Activated CD8-positive, alpha-beta memory T cell treated with anti-CD3 and anti-CD28 coated beads, Interleukin-2, amount 10 ng/mL, durations not matched to agents 7 days and 5 days (primary cell): ENCODE data around the gene GPX2. TPM values are rescaled to one million over a fixed set of nuclear protein-coding genes. Genes with fewer than 3 reads are reported as not detected.

ENCODE experiments used
- ATAC-seq: fragments of 150-1000 bp; cut with Tn5 transposase; one replicate; pipeline ENCODE4 v1.10.0; 2021; ENCODE audit warnings: moderate library complexity
- CTCF ChIA-PET: fragments of 350-600 bp; sonication (Branson Sonifier 250); formaldehyde crosslinking; loops from one replicate; lab custom pipeline; 2021; ENCODE audit warnings: antibody characterized with exemption; lab: Charles Lee
- DNase-seq: peaks from one replicate; pipeline ENCODE4 v3.0.0-alpha.2; 2020
- H3K27ac Mint-ChIP-seq: one replicate; pipeline ENCODE4 v1.8.0; 2021; ENCODE audit warnings: mild to moderate bottlenecking, mixed read lengths
- H3K27me3 Mint-ChIP-seq: one replicate; pipeline ENCODE4 v1.8.0; 2021; ENCODE audit warnings: mixed read lengths
- H3K36me3 Mint-ChIP-seq: one replicate; pipeline ENCODE4 v1.8.0; 2021; ENCODE audit warnings: mild to moderate bottlenecking, mixed read lengths
- H3K4me1 Mint-ChIP-seq: one replicate; pipeline ENCODE4 v1.8.0; 2021; ENCODE audit warnings: mixed read lengths
- H3K4me3 Mint-ChIP-seq: one replicate; pipeline ENCODE4 v1.8.0; 2021; ENCODE audit warnings: mild to moderate bottlenecking, moderate library complexity, mixed read lengths
- H3K9me3 Mint-ChIP-seq: one replicate; pipeline ENCODE4 v1.8.0; 2022; ENCODE audit warnings: low read depth, mixed read lengths
- total RNA-seq, 2 experiments: library from RNA; stranded (reverse); gene quantifications; one replicate each; pipeline ENCODE4 v1.2.3, GENCODE V29; 2021

The GPX2 gene
- total RNA-seq, 2 experiments from 2014 or later: not detected

GRCh38 chr14:64954491-64955240 is 12.1 kb upstream of the GPX2 start:
- Mint-ChIP-seq H3K27me3 (no peaks in the 10 kb centered on the region), H3K36me3 (no peaks in the 10 kb centered on the region), H3K27ac (no peak overlapping the region), H3K9me3 (no peaks in the 10 kb centered on the region), H3K4me1 (no peaks in the 10 kb centered on the region), H3K4me3 (no peak overlapping the region)
- DNase-seq (no peak), ATAC-seq (no peak)
- CTCF ChIA-PET: no interaction called here

- H3K36me3 Mint-ChIP-seq: no peaks in the 10 kb centered on the region
- CTCF ChIA-PET: interaction anchor here (0.5 to 1.3 kb wide), 4 partner anchors 10 to 1123 kb away, joined by 3 read pairs; no protein-coding TSS in a partner anchor
- no peaks in the 10 kb centered on the region for H3K9me3 Mint-ChIP-seq
- no peaks in the 10 kb centered on the region for H3K4me1 Mint-ChIP-seq
- H3K27me3 Mint-ChIP-seq: no peaks in the 10 kb centered on the region
- no peak overlapping the region for H3K4me3 Mint-ChIP-seq
- ATAC-seq (no peak), DNase-seq (no peak)
- H3K27ac Mint-ChIP-seq: no peak overlapping the region
These were observed 11.1 kb upstream of the GPX2 start for GRCh38 chr14:64953661-64954060.

GRCh38 chr14:64953310-64953654 is 10.7 kb upstream of the GPX2 start:
- Mint-ChIP-seq H3K27ac (no peak overlapping the region), H3K27me3 (no peaks in the 10 kb centered on the region), H3K9me3 (no peaks in the 10 kb centered on the region), H3K4me1 (no peaks in the 10 kb centered on the region), H3K4me3 (no peak overlapping the region), H3K36me3 (no peaks in the 10 kb centered on the region)
- CTCF ChIA-PET: interaction anchor here (1.0 to 1.3 kb wide), 3 partner anchors 9 to 189 kb away, joined by 3 read pairs; no protein-coding TSS in a partner anchor
- DNase-seq (no peak), ATAC-seq (no peak)

GRCh38 chr14:64952598-64953309 is 10.2 kb upstream of the GPX2 start:
- no peak for ATAC-seq
- Mint-ChIP-seq H3K36me3 (no peaks in the 10 kb centered on the region), H3K27ac (no peak overlapping the region), H3K4me3 (no peak overlapping the region), H3K4me1 (no peaks in the 10 kb centered on the region), H3K9me3 (no peaks in the 10 kb centered on the region), H3K27me3 (no peaks in the 10 kb centered on the region)
- CTCF ChIA-PET: interaction anchor here (1.0 to 1.3 kb wide), 3 partner anchors 9 to 188 kb away, joined by 3 read pairs; no protein-coding TSS in a partner anchor
- DNase-seq: no peak

GRCh38 chr14:64951724-64952123 is 9.2 kb upstream of the GPX2 start:
- CTCF ChIA-PET: interaction anchor here (0.8 kb wide), 1 partner anchor 19 kb away, joined by 3 read pairs; no protein-coding TSS in a partner anchor
- Mint-ChIP-seq H3K36me3 (no peaks in the 10 kb centered on the region), H3K4me3 (no peak overlapping the region), H3K4me1 (no peaks in the 10 kb centered on the region), H3K27ac (no peak overlapping the region), H3K27me3 (no peaks in the 10 kb centered on the region), H3K9me3 (no peaks in the 10 kb centered on the region)
- ATAC-seq (no peak), DNase-seq (no peak)

GRCh38 chr14:64951291-64951690 is 8.7 kb upstream of the GPX2 start:
- Mint-ChIP-seq H3K4me3 (no peak overlapping the region), H3K36me3 (no peaks in the 10 kb centered on the region), H3K27ac (no peak overlapping the region), H3K27me3 (no peaks in the 10 kb centered on the region), H3K4me1 (no peaks in the 10 kb centered on the region), H3K9me3 (no peaks in the 10 kb centered on the region)
- ATAC-seq (no peak), DNase-seq (no peak)
- CTCF ChIA-PET: interaction anchor here (0.8 kb wide), 1 partner anchor 19 kb away, joined by 3 read pairs; no protein-coding TSS in a partner anchor

- CTCF ChIA-PET: no interaction called here
- Mint-ChIP-seq H3K4me1 (no peaks in the 10 kb centered on the region), H3K27me3 (no peaks in the 10 kb centered on the region), H3K36me3 (no peaks in the 10 kb centered on the region), H3K4me3 (no peak overlapping the region), H3K9me3 (no peaks in the 10 kb centered on the region), H3K27ac (no peak overlapping the region)
- DNase-seq: no peak
- no peak for ATAC-seq
These were observed 8.3 kb upstream of the GPX2 start for GRCh38 chr14:64950889-64951288.

GRCh38 chr14:64948612-64949210 is 6.2 kb upstream of the GPX2 start:
- Mint-ChIP-seq H3K27me3 (no peaks in the 10 kb centered on the region), H3K36me3 (peaks cover 3% of the 10 kb centered on the region), H3K27ac (no peak overlapping the region), H3K4me3 (no peak overlapping the region), H3K9me3 (no peaks in the 10 kb centered on the region), H3K4me1 (peaks cover 8% of the 10 kb centered on the region)
- no peak for ATAC-seq
- CTCF ChIA-PET: no interaction called here
- no peak for DNase-seq

GRCh38 chr14:64947710-64948611 is 5.4 kb upstream of the GPX2 start:
- no peak for ATAC-seq
- H3K36me3 Mint-ChIP-seq: peaks cover 3% of the 10 kb centered on the region

GRCh38 chr14:64946310-64947045 is 3.9 kb upstream of the GPX2 start:
- no peak overlapping the region for H3K27ac Mint-ChIP-seq

More at GRCh38 chr14:64947710-64948611, 5.4 kb upstream of the GPX2 start:
- Mint-ChIP-seq H3K4me3 (no peak overlapping the region), H3K9me3 (no peaks in the 10 kb centered on the region), H3K4me1 (peaks cover 16% of the 10 kb centered on the region), H3K27ac (no peak overlapping the region), H3K27me3 (no peaks in the 10 kb centered on the region)
- CTCF ChIA-PET: no interaction called here
- DNase-seq: no peak

GRCh38 chr14:64945431-64946178 is 3.1 kb upstream of the GPX2 start:
- no peaks in the 10 kb centered on the region for H3K9me3 Mint-ChIP-seq
- H3K36me3 Mint-ChIP-seq: peaks cover 5% of the 10 kb centered on the region
- no peak overlapping the region for H3K27ac Mint-ChIP-seq
- no peak overlapping the region for H3K4me3 Mint-ChIP-seq
- ATAC-seq: no peak
- CTCF ChIA-PET: no interaction called here
- DNase-seq: no peak
- H3K27me3 Mint-ChIP-seq: no peaks in the 10 kb centered on the region
- peaks cover 19% of the 10 kb centered on the region for H3K4me1 Mint-ChIP-seq

More at GRCh38 chr14:64946310-64947045, 3.9 kb upstream of the GPX2 start:
- H3K4me3 Mint-ChIP-seq: no peak overlapping the region
- ATAC-seq (no peak), DNase-seq (no peak)
- no peaks in the 10 kb centered on the region for H3K9me3 Mint-ChIP-seq
- H3K4me1 Mint-ChIP-seq: peaks cover 19% of the 10 kb centered on the region
- no peaks in the 10 kb centered on the region for H3K27me3 Mint-ChIP-seq
- peaks cover 3% of the 10 kb centered on the region for H3K36me3 Mint-ChIP-seq
- CTCF ChIA-PET: no interaction called here

- CTCF ChIA-PET: no interaction called here
- H3K27me3 Mint-ChIP-seq: no peaks in the 10 kb centered on the region
- no peaks in the 10 kb centered on the region for H3K9me3 Mint-ChIP-seq
- no peak overlapping the region for H3K27ac Mint-ChIP-seq
- ATAC-seq (no peak), DNase-seq (no peak)
- H3K4me1 Mint-ChIP-seq: peaks cover 19% of the 10 kb centered on the region
- no peak overlapping the region for H3K4me3 Mint-ChIP-seq
- H3K36me3 Mint-ChIP-seq: peaks cover 6% of the 10 kb centered on the region
These were observed 2.3 kb upstream of the GPX2 start for GRCh38 chr14:64944861-64945260.
